Stimulated activated CD4-positive, alpha-beta T cell treated with anti-CD3 and anti-CD28 coated beads, Interleukin-4, amount 100 ng/mL, for 24 hours (primary cell): ENCODE measurements around the gene RASGEF1B.
"Not testable (repeated sequence)": the region's sequence is repeated elsewhere in the genome, so short reads cannot be mapped to it uniquely, and the experiment has no call there.

Experiments used
- DNase-seq: peaks from one replicate; pipeline ENCODE4 v3.0.0-alpha.2; 2020

RASGEF1B gene

GRCh38 chr4:81498046-81498445 lies 26.3 kb upstream of the RASGEF1B start:
- no peak for DNase-seq

DNA sequence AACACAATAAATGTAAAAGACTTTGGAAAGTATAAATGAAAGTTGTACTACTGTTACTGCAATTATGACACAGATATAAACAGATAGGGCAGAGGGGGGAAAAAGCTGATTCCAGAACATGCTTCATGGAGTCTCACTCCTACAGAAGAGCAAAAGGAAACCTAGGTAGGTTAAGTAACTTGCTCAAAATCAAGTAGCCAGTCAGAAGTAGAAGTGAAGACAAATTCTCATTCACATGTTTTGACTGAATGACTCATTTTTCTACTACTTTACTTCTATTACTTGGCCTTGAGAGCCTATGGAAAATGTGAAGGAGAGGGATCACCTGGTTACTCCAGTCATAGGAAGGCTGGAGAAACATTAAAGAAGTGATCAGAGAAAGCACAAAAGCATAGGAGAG lies 23.6 kb upstream of the RASGEF1B start:
- no peak for DNase-seq

- no peak for DNase-seq
Observed at GRCh38 chr4:81494031-81494431, 22.3 kb upstream of the RASGEF1B start.

DNA sequence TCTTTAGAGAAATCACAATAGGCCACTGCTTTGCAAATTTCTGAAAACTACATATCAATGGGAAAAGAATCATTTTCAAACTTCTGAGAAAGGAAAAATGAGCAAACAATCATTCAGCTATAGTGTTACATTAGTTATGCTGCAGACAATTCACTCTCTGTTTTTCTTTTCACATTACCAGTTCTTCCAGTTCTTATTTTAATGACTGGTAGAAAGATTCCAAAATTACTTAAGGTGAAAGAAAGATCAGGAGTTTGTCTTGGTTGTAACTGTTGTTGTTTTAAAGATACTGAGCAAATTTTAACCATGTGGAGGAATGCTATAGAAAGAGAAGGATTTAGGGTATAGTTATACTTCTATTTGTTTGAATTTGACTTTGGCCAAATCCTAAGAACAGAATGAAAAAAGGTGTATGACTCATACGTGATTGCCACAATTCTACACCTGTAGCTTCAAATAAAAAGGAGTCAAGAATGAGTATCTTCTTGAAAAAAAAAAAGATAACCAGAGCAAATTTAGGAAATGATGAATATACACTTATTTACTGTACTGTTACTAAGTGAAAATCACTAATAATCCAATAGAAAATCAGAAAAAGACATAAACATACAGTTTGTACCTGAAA lies 21.0 kb upstream of the RASGEF1B start:
- no peak for DNase-seq

DNA sequence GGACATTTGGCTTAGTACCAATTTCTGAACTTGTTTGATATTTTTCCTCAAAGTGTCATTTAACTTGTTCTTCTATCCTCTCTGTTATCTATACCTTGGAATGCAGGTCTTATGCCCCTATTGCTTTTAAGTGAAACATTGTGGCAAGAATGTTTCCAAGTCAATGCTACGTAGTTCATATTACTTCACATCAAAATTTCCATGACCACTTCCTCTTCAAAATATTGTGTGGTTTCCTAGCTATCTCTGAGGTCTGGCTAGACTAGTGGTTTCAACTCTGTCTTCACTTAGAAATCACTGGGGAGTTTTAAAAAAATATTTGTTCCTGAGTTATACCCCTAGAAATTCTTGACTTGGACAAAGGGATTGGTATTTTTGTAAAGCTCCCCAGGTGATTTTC lies 20.2 kb upstream of the RASGEF1B start:
- no peak for DNase-seq

- no peak for DNase-seq
Observed at GRCh38 chr4:81490403-81491160, 18.9 kb upstream of the RASGEF1B start.

DNA sequence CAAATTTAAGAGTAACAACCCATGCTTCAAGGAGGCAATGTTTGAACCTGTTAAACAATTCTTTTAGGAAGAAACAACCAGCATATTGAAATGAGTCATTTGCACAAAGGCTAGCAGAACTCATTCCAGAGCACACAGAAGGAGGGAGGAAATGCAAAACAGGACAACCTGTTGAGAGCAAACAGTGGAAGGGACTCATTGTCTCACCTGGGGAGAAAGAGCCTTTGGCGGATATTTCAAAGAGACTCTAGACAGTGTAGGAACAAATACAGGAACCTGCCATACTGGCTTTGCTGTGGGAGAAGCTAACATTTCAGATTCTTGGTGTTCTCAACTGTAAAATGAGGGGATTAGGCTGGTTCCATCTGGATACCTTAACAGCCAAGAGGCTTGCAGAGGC lies 14.8 kb upstream of the RASGEF1B start:
- no peak for DNase-seq

DNA sequence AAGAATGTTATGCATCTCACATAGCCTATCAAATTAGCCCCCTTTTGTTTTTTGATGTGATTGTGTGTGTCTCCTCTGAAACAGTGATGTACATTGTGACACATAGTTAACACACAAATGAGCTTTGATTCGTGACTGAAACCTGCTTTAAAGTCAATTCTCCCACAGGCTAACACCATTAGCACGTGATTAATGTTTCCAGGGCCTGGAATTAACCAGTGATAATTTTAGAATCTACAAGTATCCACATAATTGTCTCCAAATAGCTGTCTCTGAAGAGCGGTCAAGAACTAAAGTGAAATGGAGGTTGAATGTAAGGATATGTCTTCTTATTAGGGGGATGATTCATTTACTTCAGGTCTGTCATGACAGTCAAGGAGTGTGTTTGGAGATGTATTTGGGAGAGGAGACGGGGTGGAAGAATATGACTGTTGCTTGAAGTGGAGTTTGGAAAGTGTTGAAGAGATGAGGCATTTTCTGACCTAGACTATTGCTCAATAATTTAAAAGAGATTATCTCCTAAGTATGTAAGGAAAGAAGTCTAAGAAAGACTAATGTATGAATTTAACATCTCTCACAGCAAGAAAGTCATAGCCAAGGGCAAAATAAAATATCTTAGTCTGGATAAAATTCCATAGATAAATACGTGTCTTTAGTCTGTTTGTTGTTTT lies 13.7 kb upstream of the RASGEF1B start:
- DNase-seq, result no peak

DNA sequence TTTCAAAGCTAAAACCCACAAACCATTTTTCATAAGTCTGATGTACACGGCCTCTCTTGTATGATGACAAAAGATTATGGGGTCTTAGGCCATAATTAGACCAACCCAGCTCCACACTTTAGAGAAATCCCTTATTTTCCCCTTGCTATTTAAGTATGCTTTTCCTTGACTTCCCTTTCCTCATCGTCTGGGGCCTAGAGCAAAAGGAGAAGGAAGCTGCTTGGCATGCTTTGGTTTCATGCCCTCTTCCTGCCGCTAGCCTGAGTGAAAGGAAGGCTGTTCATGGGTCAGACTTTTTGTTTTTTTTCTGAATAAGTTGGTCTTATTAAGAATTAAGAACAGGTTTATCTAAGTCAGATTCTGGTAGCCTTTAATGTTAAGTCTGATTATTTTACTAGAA lies 10.6 kb upstream of the RASGEF1B start:
- no peak for DNase-seq

- DNase-seq, result no peak
Observed at GRCh38 chr4:81481151-81481550, 9.4 kb upstream of the RASGEF1B start.

DNA sequence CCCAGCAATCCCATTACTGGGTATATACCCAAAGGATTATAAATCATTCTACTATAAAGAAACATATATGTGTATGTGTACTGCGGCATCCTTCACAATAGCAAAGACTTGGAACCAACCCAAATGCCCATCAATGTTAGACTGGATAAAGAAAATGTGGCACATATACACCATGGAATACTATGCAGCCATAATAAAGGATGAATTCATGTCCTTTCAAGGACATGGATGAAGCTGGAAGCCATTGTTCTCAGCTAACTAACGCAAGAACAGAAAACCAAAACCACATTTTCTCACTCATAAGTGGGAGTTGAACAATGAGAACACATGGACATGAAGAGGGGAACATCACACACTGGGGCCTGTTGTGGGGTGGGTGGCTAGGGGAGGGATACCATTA lies 7.9 kb upstream of the RASGEF1B start:
- not testable (repeated sequence) for DNase-seq

- DNase-seq, result not testable (repeated sequence)
Observed at GRCh38 chr4:81473331-81474265, 1.9 kb upstream of the RASGEF1B start.

- peak; percentile 58 for DNase-seq
Observed at GRCh38 chr4:81472281-81473182, 825 bp upstream of the RASGEF1B start.

DNA sequence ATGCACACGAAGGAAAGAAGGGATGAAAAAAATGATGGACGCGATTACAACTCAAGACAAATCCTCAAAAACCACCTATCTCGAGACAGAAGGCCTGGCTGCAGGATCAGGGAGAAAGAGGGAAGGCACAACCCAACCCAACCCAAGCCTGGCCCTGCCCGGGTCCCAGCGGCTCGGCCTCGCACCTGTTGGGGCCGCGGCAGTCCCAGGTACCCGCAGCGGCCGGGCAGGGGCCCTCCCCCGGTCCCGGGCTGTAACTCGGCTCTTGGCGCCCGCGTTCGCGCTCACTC lies 464 bp downstream of the RASGEF1B start:
- no peak for DNase-seq

GRCh38 chr4:81470456-81471297 lies 1.0 kb downstream of the RASGEF1B start:
- peak; percentile 45 for DNase-seq

- DNase-seq, result no peak
Observed at GRCh38 chr4:81469781-81470455, 1.8 kb downstream of the RASGEF1B start.

- DNase-seq, result no peak
Observed at GRCh38 chr4:81468678-81469077, 3.0 kb downstream of the RASGEF1B start.

DNA sequence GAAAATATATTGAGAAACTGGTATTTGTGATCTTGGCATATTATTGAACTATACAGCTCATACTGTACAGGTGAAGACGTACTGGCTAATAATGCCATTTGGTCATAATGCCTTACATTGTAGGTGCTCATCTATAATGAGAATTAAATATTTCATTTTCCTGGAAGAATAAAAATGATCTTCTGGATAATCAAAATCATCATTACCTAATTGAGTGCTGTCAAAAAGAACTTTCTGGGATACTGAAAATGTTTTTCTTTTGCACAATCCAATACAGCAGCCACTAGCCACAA lies 4.1 kb downstream of the RASGEF1B start:
- no peak for DNase-seq

- DNase-seq, result peak; percentile 88
Observed at GRCh38 chr4:81466841-81467671, 4.7 kb downstream of the RASGEF1B start.
